BLaER1 treated with 17β-estradiol and CSF1 and Interleukin-3, amounts not matched to agents 10 nM and 100 nM (cell line): Measurements from ENCODE around the gene LSG1.

Source experiments
- H3K27ac ChIP-seq, 11 experiments: shearing (Covaris generic); formaldehyde crosslinking; 2 replicates each; pipeline ENCODE4 v1.8.1; 2022
- H3K27me3 ChIP-seq, 11 experiments: shearing (Covaris generic); formaldehyde crosslinking; 2 replicates each; pipeline ENCODE4 v1.8.1; 2022
- H3K36me3 ChIP-seq, 11 experiments: shearing (Covaris generic); formaldehyde crosslinking; 2 replicates each; pipeline ENCODE4 v1.8.1; 2022
- H3K4me1 ChIP-seq, 10 experiments: shearing (Covaris generic); formaldehyde crosslinking; 2 replicates each; pipeline ENCODE4 v1.8.1; 2022
- H3K4me2 ChIP-seq, 11 experiments: shearing (Covaris generic); formaldehyde crosslinking; 2 replicates each; pipeline ENCODE4 v1.8.1; 2022
- H3K4me3 ChIP-seq, 10 experiments: shearing (Covaris generic); formaldehyde crosslinking; 2 replicates each; pipeline ENCODE4 v1.8.1; 2022
- H3K9ac ChIP-seq, 11 experiments: shearing (Covaris generic); formaldehyde crosslinking; 2 replicates each; pipeline ENCODE4 v1.8.1; 2022
- H3K9me3 ChIP-seq, 11 experiments: shearing (Covaris generic); formaldehyde crosslinking; replicated peaks in 1 of 11; 2 replicates each; pipeline ENCODE4 v1.8.1; 2022
- H4K20me1 ChIP-seq, 11 experiments: shearing (Covaris generic); formaldehyde crosslinking; 2 replicates each; pipeline ENCODE4 v1.8.1; 2022
- Cebpa-rat ChIP-seq, 11 experiments: shearing (Covaris generic); IDR thresholded peaks; 2 replicates each; pipeline ENCODE4 v1.8.1; 2022

Gene LSG1

DNA sequence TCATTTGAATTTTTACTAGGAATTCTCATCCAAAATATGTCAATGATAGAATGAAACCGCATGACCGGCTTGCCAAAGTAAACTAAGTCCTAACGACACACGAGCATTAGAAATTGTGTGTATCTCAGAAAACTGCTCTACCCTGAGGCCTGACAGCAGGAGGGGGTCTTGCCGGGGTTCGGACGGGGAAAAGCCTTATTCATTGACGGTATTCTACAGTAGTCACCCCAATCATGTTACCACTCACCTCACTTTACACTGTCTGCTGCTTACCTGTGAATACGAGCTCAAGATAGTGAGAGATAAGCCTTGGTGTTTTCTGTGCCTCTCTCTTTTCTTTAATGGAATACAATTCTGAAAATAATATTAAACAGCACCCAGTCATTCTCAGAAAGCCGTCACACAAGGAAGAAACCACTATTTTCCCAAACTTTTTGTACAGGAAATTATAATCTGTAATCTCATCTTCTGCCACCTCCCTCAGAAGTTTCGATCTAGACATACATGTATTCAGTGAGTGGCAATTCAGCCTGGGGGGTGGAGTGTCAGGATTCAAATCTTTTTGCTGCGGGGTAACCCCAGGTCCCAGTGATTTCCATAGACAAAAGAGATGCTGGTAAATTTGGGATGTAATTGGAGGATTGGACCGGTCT, 13.2 kb upstream of the LSG1 start:
- peaks cover 45 to 70% (median 57%) of the 10 kb centered on the region in 10 experiments for H3K4me1 ChIP-seq
- peak overlapping the region; percentile 90 to 100 (median 98) for H3K4me2 ChIP-seq
- peak overlapping the region; percentile 73 to 93 (median 90); a peak in 20 of 22 replicates for H3K9ac ChIP-seq
- H3K9me3 ChIP-seq = no peaks in the 10 kb centered on the region; a peak in 1 of 22 replicates
- peaks cover 0 to 36% (median 12%) of the 10 kb centered on the region in 11 experiments; a peak in 12 of 22 replicates for H3K36me3 ChIP-seq
- H4K20me1 ChIP-seq = peaks cover 0 to 42% (median 39%) of the 10 kb centered on the region in 11 experiments; a peak in 18 of 22 replicates
- H3K27me3 ChIP-seq = no peaks in the 10 kb centered on the region
- peak overlapping the region in 10 of 11 experiments; percentile 59 to 88 (median 86); a peak in 20 of 22 replicates for H3K27ac ChIP-seq
- H3K4me3 ChIP-seq = peak overlapping the region; percentile 69 to 97 (median 89); a peak in 19 of 20 replicates
- no peak for TF ChIP-seq Cebpa-rat (IDR thresholded peaks at IDR 0.05)

- Histone ChIP-seq H3K27me3 (no peaks in the 10 kb centered on the region), H3K36me3 (peaks cover 0 to 20% (median 12%) of the 10 kb centered on the region in 11 experiments; a peak in 12 of 22 replicates), H3K9ac (peak overlapping the region in 3 of 11 experiments; percentile 0 to 17 (median 5); a peak in 1 of 22 replicates), H3K4me1 (peaks cover 30 to 51% (median 40%) of the 10 kb centered on the region in 10 experiments), H3K4me3 (no peak overlapping the region), H3K9me3 (no peaks in the 10 kb centered on the region; a peak in 1 of 22 replicates), H3K4me2 (peak overlapping the region; percentile 32 to 80 (median 65); a peak in 21 of 22 replicates), H4K20me1 (peaks cover 0 to 27% (median 26%) of the 10 kb centered on the region in 11 experiments; a peak in 18 of 22 replicates), H3K27ac (0 out of 22 replicates have a peak overlapping the region, but pooled peaks of 1 of the 11 experiments have one; percentile 20)
- TF ChIP-seq Cebpa-rat (IDR thresholded peaks at IDR 0.05) = no peak
Observed at GRCh38 chr3:194683380-194683779, 11.4 kb upstream of the LSG1 start.

DNA sequence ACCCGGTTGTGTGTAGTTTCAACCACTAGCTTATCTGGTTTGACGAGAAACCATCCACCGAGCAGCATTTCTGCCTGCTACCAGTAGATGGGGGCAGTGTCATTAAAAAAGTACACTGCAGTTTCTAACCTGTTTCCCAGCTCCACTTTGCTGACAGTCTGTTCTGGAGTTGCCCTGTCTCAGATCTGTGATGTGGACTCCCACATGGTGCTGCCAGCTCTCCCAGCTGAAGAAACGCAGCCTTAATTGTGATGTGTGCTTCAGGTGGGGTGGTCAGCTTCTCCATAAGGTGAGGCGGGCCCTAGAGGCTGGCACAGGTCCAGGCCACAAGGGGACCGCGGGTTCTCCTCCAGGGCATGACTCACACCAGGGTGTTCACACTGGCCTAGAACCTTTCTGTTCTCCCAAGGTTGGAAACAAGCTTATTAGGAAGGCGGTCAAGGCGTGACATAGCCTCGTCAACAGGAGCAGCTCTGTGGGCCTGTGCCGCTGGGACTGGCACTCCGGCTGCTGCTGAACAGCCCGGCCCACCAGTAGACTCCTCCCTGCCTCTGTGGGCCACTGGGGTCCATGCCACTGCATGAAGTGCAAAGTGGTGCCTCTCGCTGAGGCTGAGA, 10.8 kb upstream of the LSG1 start:
- Histone ChIP-seq H3K4me3 (no peak overlapping the region), H3K4me2 (peak overlapping the region; percentile 32 to 80 (median 65)), H3K9ac (peak overlapping the region in 5 of 11 experiments; percentile 0 to 29 (median 16); a peak in 3 of 22 replicates), H3K27ac (peak overlapping the region in 3 of 11 experiments; percentile 13 to 20 (median 20); a peak in 2 of 22 replicates), H3K27me3 (no peaks in the 10 kb centered on the region), H4K20me1 (peaks cover 0 to 21% (median 21%) of the 10 kb centered on the region in 11 experiments; a peak in 18 of 22 replicates), H3K4me1 (peaks cover 30 to 46% (median 35%) of the 10 kb centered on the region in 10 experiments), H3K9me3 (no peaks in the 10 kb centered on the region; a peak in 1 of 22 replicates), H3K36me3 (peaks cover 0 to 14% (median 9%) of the 10 kb centered on the region in 11 experiments; a peak in 12 of 22 replicates)
- no peak for TF ChIP-seq Cebpa-rat (IDR thresholded peaks at IDR 0.05)

GRCh38 chr3:194682189-194682693, 10.2 kb upstream of the LSG1 start:
- no peaks in the 10 kb centered on the region; a peak in 1 of 22 replicates for H3K9me3 ChIP-seq
- peaks cover 0 to 15% (median 15%) of the 10 kb centered on the region in 11 experiments; a peak in 18 of 22 replicates for H4K20me1 ChIP-seq
- no peaks in the 10 kb centered on the region for H3K27me3 ChIP-seq
- H3K9ac ChIP-seq = peak overlapping the region in 3 of 11 experiments; percentile 3 to 7 (median 4); a peak in 1 of 22 replicates
- H3K4me3 ChIP-seq = no peak overlapping the region
- H3K27ac ChIP-seq = no peak overlapping the region
- TF ChIP-seq Cebpa-rat (IDR thresholded peaks at IDR 0.05) = no peak
- H3K4me1 ChIP-seq = peaks cover 28 to 42% (median 33%) of the 10 kb centered on the region in 10 experiments
- H3K4me2 ChIP-seq = peak overlapping the region; percentile 16 to 80 (median 62); a peak in 16 of 22 replicates
- peaks cover 0 to 9% (median 5%) of the 10 kb centered on the region in 11 experiments; a peak in 12 of 22 replicates for H3K36me3 ChIP-seq

DNA sequence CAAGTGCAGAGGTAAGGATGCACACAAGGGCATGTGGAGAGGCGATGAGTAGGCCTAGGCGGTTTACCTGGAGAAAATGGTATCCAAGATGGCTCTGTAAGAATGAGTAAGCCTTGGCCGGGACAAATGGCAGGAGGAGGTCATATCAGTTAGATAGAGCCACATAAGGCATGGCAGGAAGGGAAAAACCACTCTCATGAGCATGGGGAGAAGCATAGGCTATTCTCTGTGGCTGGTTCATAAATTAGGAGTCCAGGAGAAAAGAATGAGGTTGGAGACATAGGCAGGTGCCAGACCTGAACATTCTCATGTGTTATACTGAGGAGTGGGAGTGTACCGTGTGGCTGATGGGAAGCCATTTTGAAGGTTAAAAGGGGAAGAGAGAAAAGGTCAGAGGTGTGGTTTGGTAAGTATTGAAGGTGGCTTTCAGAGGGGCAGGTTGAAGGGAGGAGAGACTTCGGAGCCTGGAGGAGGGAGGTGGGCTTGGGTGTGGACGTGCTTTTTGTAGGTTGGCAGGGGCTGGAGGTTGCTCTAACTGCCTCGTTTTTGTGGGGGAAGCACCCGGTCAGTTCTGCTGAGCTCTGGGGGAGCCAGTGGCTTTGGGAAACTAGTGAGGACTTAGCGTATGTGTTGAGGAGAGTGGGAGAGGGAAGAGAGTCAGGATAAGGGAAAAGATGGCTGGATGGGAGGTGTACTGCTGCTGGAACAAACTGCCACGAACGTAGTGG, 9.1 kb upstream of the LSG1 start:
- peaks cover 21 to 34% (median 31%) of the 10 kb centered on the region in 10 experiments for H3K4me1 ChIP-seq
- no peaks in the 10 kb centered on the region for H3K27me3 ChIP-seq
- H4K20me1 ChIP-seq = peaks cover 0 to 3% (median 3%) of the 10 kb centered on the region in 11 experiments; a peak in 18 of 22 replicates
- TF ChIP-seq Cebpa-rat (IDR thresholded peaks at IDR 0.05) = no peak
- no peak overlapping the region for H3K4me3 ChIP-seq
- no peaks in the 10 kb centered on the region for H3K36me3 ChIP-seq
- no peak overlapping the region for H3K4me2 ChIP-seq
- no peak overlapping the region for H3K27ac ChIP-seq
- no peak overlapping the region for H3K9ac ChIP-seq
- no peaks in the 10 kb centered on the region for H3K9me3 ChIP-seq

- Histone ChIP-seq H4K20me1 (peaks cover 0 to 5% (median 0%) of the 10 kb centered on the region in 11 experiments; a peak in 2 of 22 replicates), H3K9ac (no peak overlapping the region), H3K9me3 (no peaks in the 10 kb centered on the region), H3K4me3 (no peak overlapping the region), H3K4me1 (peaks cover 10 to 18% (median 14%) of the 10 kb centered on the region in 10 experiments; a peak in 19 of 20 replicates), H3K27ac (no peak overlapping the region), H3K27me3 (no peaks in the 10 kb centered on the region), H3K4me2 (no peak overlapping the region), H3K36me3 (no peaks in the 10 kb centered on the region)
- TF ChIP-seq Cebpa-rat (IDR thresholded peaks at IDR 0.05) = no peak
Observed at GRCh38 chr3:194676471-194676870, 4.5 kb upstream of the LSG1 start.

GRCh38 chr3:194675680-194676079, 3.7 kb upstream of the LSG1 start:
- no peak for TF ChIP-seq Cebpa-rat (IDR thresholded peaks at IDR 0.05)
- no peak overlapping the region for H3K27ac ChIP-seq
- H3K27me3 ChIP-seq = no peaks in the 10 kb centered on the region
- no peaks in the 10 kb centered on the region for H3K9me3 ChIP-seq
- H3K9ac ChIP-seq = 0 out of 22 replicates have a peak overlapping the region, but pooled peaks of 1 of the 11 experiments have one; percentile 10
- no peak overlapping the region for H3K4me3 ChIP-seq
- H4K20me1 ChIP-seq = peaks cover 0 to 13% (median 7%) of the 10 kb centered on the region in 11 experiments; a peak in 16 of 22 replicates
- peak overlapping the region in 1 of 11 experiments; percentile 20; a peak in 2 of 22 replicates for H3K4me2 ChIP-seq
- H3K36me3 ChIP-seq = peaks cover 0 to 2% (median 0%) of the 10 kb centered on the region in 11 experiments; a peak in 2 of 22 replicates
- peaks cover 17 to 25% (median 21%) of the 10 kb centered on the region in 10 experiments for H3K4me1 ChIP-seq

- 0 out of 22 replicates have a peak overlapping the region, but pooled peaks of 1 of the 11 experiments have one; percentile 10 for H3K9ac ChIP-seq
- peaks cover 21 to 30% (median 27%) of the 10 kb centered on the region in 10 experiments for H3K4me1 ChIP-seq
- no peak for TF ChIP-seq Cebpa-rat (IDR thresholded peaks at IDR 0.05)
Observed at GRCh38 chr3:194675081-194675640, 3.2 kb upstream of the LSG1 start.

More at GRCh38 chr3:194675081-194675640, 3.2 kb upstream of the LSG1 start:
- no peaks in the 10 kb centered on the region for H3K9me3 ChIP-seq
- no peaks in the 10 kb centered on the region for H3K27me3 ChIP-seq
- no peak overlapping the region for H3K4me3 ChIP-seq
- no peak overlapping the region for H3K27ac ChIP-seq
- H3K36me3 ChIP-seq = peaks cover 0 to 7% (median 1%) of the 10 kb centered on the region in 11 experiments; a peak in 12 of 22 replicates
- H3K4me2 ChIP-seq = peak overlapping the region in 1 of 11 experiments; percentile 20; a peak in 2 of 22 replicates
- peaks cover 0 to 18% (median 12%) of the 10 kb centered on the region in 11 experiments; a peak in 16 of 22 replicates for H4K20me1 ChIP-seq
